AG08395 (cell line): Measurements from ENCODE around the gene BABAM2.
A peak's percentile ranks its signal among the peaks of the same experiment; 100 is the strongest.

ENCODE experiments used
- DNase-seq: peaks from one replicate; pipeline ENCODE4 v3.0.0; 2012; ENCODE audit warnings: mixed read lengths, low spot score

Gene BABAM2

GRCh38 chr2:28206762-28207161 is 316.2 kb downstream of the BABAM2 start:
- DNase-seq = no peak

GRCh38 chr2:28209261-28209691 is 318.7 kb downstream of the BABAM2 start:
- no peak for DNase-seq

DNA sequence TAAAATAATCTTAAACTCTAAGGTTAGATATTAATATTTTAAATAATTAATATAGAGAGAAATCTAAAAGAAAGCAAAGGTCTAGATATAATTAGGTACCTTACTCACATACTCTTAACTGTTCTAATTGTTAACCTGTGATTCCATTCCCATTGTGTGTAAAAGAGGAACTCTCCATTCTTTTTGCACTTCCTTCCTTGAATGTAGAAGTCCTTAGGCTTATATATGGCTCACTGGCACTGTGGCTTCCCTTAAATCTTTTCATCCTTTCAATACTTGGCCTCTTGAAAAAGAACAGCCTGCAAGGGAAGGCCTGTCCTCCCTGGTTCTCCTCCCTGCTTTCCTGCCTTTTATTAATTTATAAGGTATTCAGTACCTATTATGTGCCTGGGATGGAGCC is 319.3 kb downstream of the BABAM2 start:
- DNase-seq = no peak

DNA sequence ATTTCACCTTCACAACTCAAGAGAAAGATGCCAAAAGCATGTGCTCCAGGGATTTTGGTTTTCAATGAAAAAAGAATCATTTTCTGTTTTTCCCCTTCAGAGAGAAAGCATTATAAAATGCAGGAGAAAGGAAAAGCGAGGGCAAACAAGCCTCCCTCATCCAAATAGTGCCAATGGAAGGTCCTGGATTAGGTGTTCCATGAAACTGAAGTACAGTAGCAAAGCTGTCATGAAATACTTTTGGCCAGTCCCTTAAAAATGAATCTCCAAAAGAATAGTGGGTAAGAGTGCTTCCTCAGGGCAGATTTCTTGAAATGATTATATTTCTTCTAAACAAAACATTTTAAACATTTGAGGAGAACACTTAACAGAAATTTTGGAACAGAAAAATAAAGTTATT is 320.0 kb downstream of the BABAM2 start:
- DNase-seq = no peak

- DNase-seq = no peak
Observed at GRCh38 chr2:28216331-28216730, 325.8 kb downstream of the BABAM2 start.

DNA sequence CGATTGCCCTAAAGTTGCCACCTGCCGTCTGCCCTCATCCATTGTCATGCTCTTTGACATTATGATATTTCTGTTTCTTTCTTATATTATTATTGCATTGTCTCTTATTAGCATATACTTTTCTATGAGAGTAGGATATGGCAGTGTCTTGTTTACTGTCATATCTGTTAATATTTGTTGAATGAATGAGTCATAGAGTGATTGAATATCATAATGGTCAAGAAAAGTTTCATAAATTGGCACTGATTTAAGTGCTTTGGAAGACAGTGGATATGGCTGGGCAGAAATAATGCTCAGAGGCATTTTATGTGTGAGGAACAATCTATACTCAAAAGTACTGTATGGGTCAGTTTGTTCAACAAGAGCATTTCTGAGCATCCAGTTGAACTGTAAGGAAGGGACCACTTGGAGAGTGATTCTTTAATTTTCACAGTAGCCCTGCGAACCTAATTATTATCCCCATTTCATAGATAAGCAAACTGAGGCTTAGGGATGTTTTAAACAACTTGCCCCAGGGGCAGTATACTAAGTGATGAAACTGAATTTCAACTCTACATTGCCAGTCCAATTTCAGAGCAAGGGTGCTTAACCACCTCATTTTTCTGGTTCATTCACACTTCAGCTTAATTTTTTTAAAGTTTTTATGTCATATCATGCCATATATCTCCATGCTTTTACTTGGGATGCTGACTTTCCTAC is 326.7 kb downstream of the BABAM2 start:
- DNase-seq = no peak

DNA sequence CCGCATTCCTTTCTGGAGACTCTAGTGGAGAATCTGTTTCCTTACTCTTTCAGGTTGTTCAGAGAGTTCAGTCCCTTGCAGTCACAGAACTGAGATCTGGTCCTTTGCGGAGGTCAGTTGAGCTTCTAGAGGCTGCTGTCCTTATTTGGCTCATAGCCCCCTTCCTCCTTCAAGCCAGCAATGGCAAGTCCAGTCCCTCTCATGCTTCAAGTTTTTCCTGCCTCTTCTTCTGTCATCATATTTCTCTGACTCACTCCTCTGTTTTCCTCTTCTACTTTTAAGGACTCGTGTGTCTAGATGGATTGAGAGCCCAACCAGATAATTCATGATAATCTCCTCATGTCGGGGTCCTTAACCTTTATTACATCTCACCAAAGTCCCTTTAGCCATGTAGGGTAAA is 328.6 kb downstream of the BABAM2 start:
- DNase-seq = no peak

DNA sequence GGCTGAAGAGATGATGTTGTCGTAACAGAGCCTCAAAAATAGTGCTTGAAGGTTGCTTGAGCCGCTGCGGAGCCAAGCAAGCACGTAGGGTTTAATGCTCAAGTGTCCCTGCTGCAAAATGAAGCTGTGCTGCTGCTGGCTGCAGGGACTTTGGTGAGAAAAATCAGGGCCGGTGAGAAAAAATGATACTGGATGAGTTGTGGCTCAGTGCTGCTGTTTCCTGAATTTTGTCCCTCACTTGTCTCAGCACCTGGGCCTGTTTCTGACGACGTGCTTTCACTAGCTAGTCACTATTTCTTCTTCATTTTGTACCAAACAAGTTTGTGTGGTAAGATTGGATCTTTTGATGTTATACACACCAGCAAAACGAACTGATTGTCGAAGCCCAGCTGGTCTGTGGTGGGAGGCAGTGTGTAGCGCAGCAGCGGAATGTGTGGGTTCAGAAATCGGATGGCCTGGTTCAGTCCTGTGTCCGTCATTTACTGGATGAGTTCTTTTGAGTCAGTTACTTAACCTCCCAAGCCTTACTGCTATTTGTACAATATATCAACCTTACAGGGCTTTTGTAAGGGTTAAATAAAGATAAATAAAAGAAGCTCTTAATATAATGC is 329.3 kb downstream of the BABAM2 start:
- no peak for DNase-seq

DNA sequence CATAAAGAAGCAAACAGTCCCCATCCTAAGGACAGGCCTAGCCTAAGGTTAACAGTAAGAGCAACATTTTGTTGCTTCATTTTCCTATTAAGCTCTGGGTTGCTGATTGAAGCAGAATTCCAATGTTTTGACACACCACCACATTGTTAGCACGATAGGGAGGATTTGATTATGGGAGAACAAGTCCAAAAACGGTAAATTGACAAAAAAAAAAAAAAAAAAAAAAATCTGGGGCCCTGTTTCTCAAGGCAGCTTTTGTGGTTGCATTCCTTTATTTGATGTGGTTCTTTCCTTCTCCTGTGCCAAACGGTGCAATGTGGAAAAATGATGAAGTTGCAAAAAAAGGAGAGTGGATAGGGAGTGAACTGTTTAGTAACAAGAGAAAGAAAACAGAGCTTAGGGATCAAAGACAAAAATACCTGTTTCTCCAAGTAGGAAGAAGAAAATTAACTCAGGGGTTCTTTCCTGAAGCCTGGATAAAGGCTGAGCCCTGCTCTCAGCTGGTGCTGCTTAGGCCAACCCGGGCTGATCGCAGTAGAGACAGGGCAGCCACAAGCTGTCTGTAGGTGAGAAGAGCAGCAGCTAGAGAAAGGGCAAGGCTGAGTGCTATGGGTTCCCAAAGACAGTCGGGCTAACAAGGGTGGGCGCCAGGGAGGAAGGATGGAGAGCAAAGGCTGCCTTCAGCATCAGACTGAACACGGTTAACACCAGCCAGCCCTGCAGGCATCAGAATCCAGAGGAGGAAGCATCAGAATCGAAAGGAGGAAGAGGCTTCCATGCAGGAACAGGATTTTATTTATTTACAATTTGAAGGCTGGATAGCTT is 334.3 kb downstream of the BABAM2 start:
- peak; percentile 80 for DNase-seq

GRCh38 chr2:28225473-28226080 is 335.0 kb downstream of the BABAM2 start:
- DNase-seq = no peak

DNA sequence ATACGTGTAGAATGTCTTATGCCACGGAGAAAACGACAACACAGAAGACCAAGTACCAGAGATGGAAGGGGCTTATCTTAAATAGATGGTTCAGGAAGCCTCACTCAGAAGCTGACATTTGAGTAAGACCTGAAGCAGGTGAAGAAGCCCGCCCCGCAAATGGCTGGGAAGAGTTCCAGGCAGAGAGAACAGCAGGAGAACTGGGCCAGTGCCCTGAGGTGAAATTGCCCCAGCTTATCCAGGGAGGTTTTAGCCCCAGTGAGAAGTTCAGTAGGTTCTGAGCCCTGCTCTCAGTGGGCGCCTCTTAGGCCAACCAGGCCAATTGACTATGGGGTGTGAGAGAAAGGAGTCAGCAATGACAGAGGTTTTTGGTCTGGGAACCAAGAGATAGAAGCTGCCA is 336.0 kb downstream of the BABAM2 start:
- DNase-seq = no peak

GRCh38 chr2:28227498-28227897 is 337.0 kb downstream of the BABAM2 start:
- no peak for DNase-seq

GRCh38 chr2:28228434-28228995 is 338.0 kb downstream of the BABAM2 start:
- DNase-seq = no peak

DNA sequence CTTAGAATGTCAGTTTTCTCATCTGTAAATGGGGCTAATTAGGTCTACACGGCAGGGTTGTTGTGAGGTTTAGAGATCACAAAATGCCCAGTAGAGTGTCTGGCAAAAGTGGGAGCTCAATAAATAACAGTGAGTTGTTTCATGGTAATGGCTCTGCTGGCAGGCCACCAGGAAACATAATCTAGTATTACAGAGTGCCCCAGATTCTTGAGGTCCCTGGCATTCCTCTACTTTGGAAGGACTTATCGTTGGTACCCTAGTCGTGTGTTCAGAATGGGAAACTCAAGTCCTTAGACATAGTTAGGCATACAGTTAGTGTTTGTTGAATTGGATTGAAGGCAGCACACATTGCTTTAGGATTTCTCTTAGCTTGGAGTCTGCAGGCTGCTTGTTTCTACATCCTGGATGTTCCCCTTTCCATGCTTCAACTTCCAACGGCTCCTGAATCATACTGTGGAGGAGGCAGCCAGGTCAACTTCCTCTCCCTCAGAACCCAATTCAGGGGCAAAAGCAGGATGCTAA is 340.6 kb downstream of the BABAM2 start:
- DNase-seq = peak; percentile 50

DNA sequence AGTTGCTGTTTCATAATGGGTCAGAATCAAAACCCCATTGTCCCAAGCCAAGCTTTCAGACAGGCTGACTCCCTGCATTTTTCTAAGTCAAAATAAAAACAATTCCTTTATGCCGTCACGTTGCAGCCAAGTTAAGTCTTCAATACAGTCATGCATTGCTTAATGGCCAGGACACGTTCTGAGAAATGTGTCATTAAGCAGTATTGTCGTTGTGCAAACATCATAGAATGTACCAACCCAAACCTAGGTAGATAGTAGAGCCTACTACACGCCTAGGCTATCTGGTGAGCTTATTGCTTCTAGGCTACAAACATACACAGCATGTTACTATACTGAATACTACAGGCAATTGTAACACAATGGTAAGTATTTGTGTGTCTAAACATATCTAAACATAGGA is 341.8 kb downstream of the BABAM2 start:
- DNase-seq = peak; percentile 43

GRCh38 chr2:28233164-28233676 is 342.7 kb downstream of the BABAM2 start:
- peak; percentile 68 for DNase-seq

DNA sequence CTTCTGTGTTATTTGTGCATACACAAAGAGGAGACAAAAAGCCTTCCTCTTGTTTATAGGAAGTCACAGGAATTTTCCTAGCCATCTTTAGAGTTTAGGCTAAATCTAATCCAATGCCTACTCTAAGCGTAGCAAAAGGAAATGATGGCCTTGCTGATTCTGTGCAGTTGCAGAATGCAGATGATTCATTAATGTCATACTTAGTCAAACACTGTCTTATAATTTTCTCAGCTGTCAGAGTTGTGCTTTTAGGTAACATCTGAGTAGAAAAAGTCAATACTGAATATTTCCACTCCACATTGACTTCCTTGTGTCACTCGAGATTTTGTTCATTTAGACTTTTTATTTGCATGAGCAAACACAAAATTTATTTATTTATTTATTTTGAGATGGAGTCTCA is 344.3 kb downstream of the BABAM2 start:
- DNase-seq = no peak

DNA sequence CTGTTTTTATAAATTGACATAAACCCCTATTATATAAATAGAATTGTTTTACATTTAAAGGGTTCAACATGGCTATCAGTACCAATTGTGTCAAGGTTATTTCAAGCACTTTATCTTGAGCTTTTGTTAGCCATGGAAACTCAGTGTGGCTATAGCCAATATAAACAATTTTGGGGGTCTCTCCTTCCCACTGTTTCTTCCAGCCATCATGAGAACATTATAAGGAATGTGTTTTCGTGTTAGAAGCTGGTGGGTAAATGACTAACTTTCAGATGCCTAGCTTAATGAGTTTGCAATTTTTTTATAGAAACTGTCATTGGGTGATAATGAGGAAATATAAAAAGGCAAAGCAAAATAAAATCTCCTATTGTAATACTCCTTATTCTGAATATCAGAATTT is 348.7 kb downstream of the BABAM2 start:
- DNase-seq = no peak

- DNase-seq = no peak
Observed at GRCh38 chr2:28240937-28241336, 350.4 kb downstream of the BABAM2 start.

GRCh38 chr2:28247290-28247689 is 356.8 kb downstream of the BABAM2 start:
- no peak for DNase-seq

- DNase-seq = no peak
Observed at GRCh38 chr2:28247734-28248133, 357.2 kb downstream of the BABAM2 start.

GRCh38 chr2:28248511-28248910 is 358.0 kb downstream of the BABAM2 start:
- DNase-seq = no peak
